ENCODE data around the gene TBC1D5. TPM values are rescaled to one million over a fixed set of nuclear protein-coding genes. Genes with fewer than 3 reads are reported as not detected.

TBC1D5 gene
- total and polyA plus RNA-seq, 12 donors: 6.4 to 108 (median 70.7) TPM

GRCh38 chr3:17125738-17126442 is 616.5 kb downstream of the TBC1D5 start:
- H3K4me1 ChIP-seq (replicated peaks in 1 of 2): peaks cover 0 to 6% of the 10 kb centered on the region in 2 donors
- no peaks in the 10 kb centered on the region for H3K36me3 ChIP-seq (replicated peaks in 1 of 2)
- TF ChIP-seq CTCF (IDR thresholded peaks at IDR 0.05) (no peak), POLR2A (IDR thresholded peaks at IDR 0.05) (no peak)
- H3K27me3 ChIP-seq: no peaks in the 10 kb centered on the region
- H3K4me3 ChIP-seq: no peak overlapping the region
- peak in 1 of 7 donors; percentile 44 for DNase-seq
- H3K9me3 ChIP-seq (replicated peaks in 1 of 3): no peaks in the 10 kb centered on the region
- intact Hi-C loops (cut with DNase I): no loop called here
- WGBS, 4 donors: 55 to 79% (median 71%) methylated on average over 2 of the region's 2 CpGs
- H3K27ac ChIP-seq: no peak overlapping the region

- TF ChIP-seq POLR2A (IDR thresholded peaks at IDR 0.05) (no peak), CTCF (IDR thresholded peaks at IDR 0.05) (no peak)
- H3K4me1 ChIP-seq (replicated peaks in 1 of 2): peaks cover 0 to 6% of the 10 kb centered on the region in 2 donors
- H3K36me3 ChIP-seq (replicated peaks in 1 of 2): no peaks in the 10 kb centered on the region
- WGBS, 4 donors: 58 to 82% (median 76%) methylated on average over 2 to 3 of the region's 3 CpGs
- DNase-seq: peak in 1 of 7 donors; percentile 38
- H3K9me3 ChIP-seq (replicated peaks in 1 of 3): no peaks in the 10 kb centered on the region
- no peak overlapping the region for H3K4me3 ChIP-seq
- H3K27ac ChIP-seq: no peak overlapping the region
- intact Hi-C loops (cut with DNase I): no loop called here
- no peaks in the 10 kb centered on the region for H3K27me3 ChIP-seq
Measured at GRCh38 chr3:17122758-17123157, 619.7 kb downstream of the TBC1D5 start.

GRCh38 chr3:17121336-17121735 is 621.1 kb downstream of the TBC1D5 start:
- H3K27ac ChIP-seq: no peak overlapping the region
- H3K36me3 ChIP-seq (replicated peaks in 1 of 2): no peaks in the 10 kb centered on the region
- no peak for DNase-seq
- H3K4me3 ChIP-seq: no peak overlapping the region
- H3K27me3 ChIP-seq: no peaks in the 10 kb centered on the region
- no peak for TF ChIP-seq CTCF (IDR thresholded peaks at IDR 0.05)
- TF ChIP-seq POLR2A (IDR thresholded peaks at IDR 0.05): no peak
- peaks cover 0 to 6% of the 10 kb centered on the region in 2 donors for H3K4me1 ChIP-seq (replicated peaks in 1 of 2)
- no peaks in the 10 kb centered on the region for H3K9me3 ChIP-seq (replicated peaks in 1 of 3)
- 82 to 92% (median 85%) methylated on average over 2 of the region's 2 CpGs for WGBS, 4 donors
- intact Hi-C loops (cut with DNase I): no loop called here

GRCh38 chr3:17120115-17120514 is 622.3 kb downstream of the TBC1D5 start:
- DNase-seq: no peak
- no peaks in the 10 kb centered on the region for H3K9me3 ChIP-seq (replicated peaks in 1 of 3)
- no peaks in the 10 kb centered on the region for H3K27me3 ChIP-seq
- no peak overlapping the region for H3K4me3 ChIP-seq
- peaks cover 0 to 6% of the 10 kb centered on the region in 2 donors for H3K4me1 ChIP-seq (replicated peaks in 1 of 2)
- TF ChIP-seq POLR2A (IDR thresholded peaks at IDR 0.05) (no peak), CTCF (IDR thresholded peaks at IDR 0.05) (no peak)
- intact Hi-C loops (cut with DNase I): no loop called here
- no peak overlapping the region for H3K27ac ChIP-seq
- 92 to 97% (median 97%) methylated on average over 4 of the region's 4 CpGs for WGBS, 4 donors
- H3K36me3 ChIP-seq (replicated peaks in 1 of 2): no peaks in the 10 kb centered on the region
